MV-4-11 (cell line): Measurements from ENCODE around the gene PARD3.

ENCODE experiments used
- DNase-seq: peaks from one replicate; lab custom pipeline; 2025; lab: John Stamatoyannopoulos, UW

PARD3 gene

GRCh38 chr10:34154383-34154900 is 660.7 kb downstream of the PARD3 start:
- no peak for DNase-seq

GRCh38 chr10:34153663-34154382 is 661.3 kb downstream of the PARD3 start:
- DNase-seq, result peak; percentile 26

- DNase-seq, result no peak
Measured at GRCh38 chr10:34152434-34152833, 662.7 kb downstream of the PARD3 start.

GRCh38 chr10:34151931-34152330 is 663.2 kb downstream of the PARD3 start:
- no peak for DNase-seq

- no peak for DNase-seq
Measured at GRCh38 chr10:34151481-34151880, 663.6 kb downstream of the PARD3 start.

- DNase-seq, result peak; percentile 29
Measured at GRCh38 chr10:34150103-34150502, 665.0 kb downstream of the PARD3 start.

- DNase-seq, result no peak
Measured at GRCh38 chr10:34148305-34148657, 666.8 kb downstream of the PARD3 start.

- no peak for DNase-seq
Measured at GRCh38 chr10:34147641-34148304, 667.3 kb downstream of the PARD3 start.

GRCh38 chr10:34145715-34146114 is 669.4 kb downstream of the PARD3 start:
- no peak for DNase-seq

GRCh38 chr10:34143466-34143865 is 671.6 kb downstream of the PARD3 start:
- DNase-seq, result no peak

- no peak for DNase-seq
Measured at GRCh38 chr10:34141032-34141680, 673.9 kb downstream of the PARD3 start.

GRCh38 chr10:34139559-34139958 is 675.5 kb downstream of the PARD3 start:
- DNase-seq, result no peak

- no peak for DNase-seq
Measured at GRCh38 chr10:34137955-34138354, 677.1 kb downstream of the PARD3 start.

GRCh38 chr10:34137201-34137600 is 677.9 kb downstream of the PARD3 start:
- DNase-seq, result no peak

GRCh38 chr10:34135515-34135914 is 679.6 kb downstream of the PARD3 start:
- DNase-seq, result no peak

GRCh38 chr10:34134602-34135001 is 680.5 kb downstream of the PARD3 start:
- no peak for DNase-seq

GRCh38 chr10:34133406-34133805 is 681.7 kb downstream of the PARD3 start:
- DNase-seq, result no peak

GRCh38 chr10:34131152-34131551 is 683.9 kb downstream of the PARD3 start:
- no peak for DNase-seq

GRCh38 chr10:34127676-34128075 is 687.4 kb downstream of the PARD3 start:
- DNase-seq, result no peak

- no peak for DNase-seq
Measured at GRCh38 chr10:34126371-34127151, 688.5 kb downstream of the PARD3 start.

- no peak for DNase-seq
Measured at GRCh38 chr10:34125702-34126101, 689.4 kb downstream of the PARD3 start.

GRCh38 chr10:34124522-34125035 is 690.5 kb downstream of the PARD3 start:
- no peak for DNase-seq
